WTC11 (cell line): Measurements from ENCODE around the gene WFS1. TPM values are rescaled to one million over a fixed set of nuclear protein-coding genes. Genes with fewer than 3 reads are reported as not detected.

Experiments used
- ATAC-seq: fragments of 200-7000 bp; cut with Tn5 transposase; 2 replicates; pipeline ENCODE4 v1.10.0; 2021; ENCODE audit warnings: mild to moderate bottlenecking, moderate library complexity
- CTCF ChIA-PET: fragments of 300-600 bp; sonication (Branson Sonifier 250); formaldehyde crosslinking; loops from one replicate; lab custom pipeline; 2021; ENCODE audit warnings: antibody characterized with exemption; lab: Charles Lee
- POLR2A ChIA-PET: fragments of 350-600 bp; sonication (Branson Sonifier 250); formaldehyde crosslinking; loops from one replicate; lab custom pipeline; 2021; ENCODE audit warnings: antibody characterized with exemption; lab: Charles Lee
- DNase-seq: peaks from one replicate; pipeline ENCODE4 v3.0.0; 2021; ENCODE audit warnings: low spot score
- H3K27ac Mint-ChIP-seq: 2 replicates; pipeline ENCODE4 v1.8.0; 2021; ENCODE audit warnings: mixed read lengths
- H3K27me3 Mint-ChIP-seq: 2 replicates; pipeline ENCODE4 v1.8.0; 2021; ENCODE audit warnings: low read depth, mild to moderate bottlenecking, moderate library complexity, mixed read lengths
- H3K36me3 Mint-ChIP-seq: 2 replicates; pipeline ENCODE4 v1.8.0; 2021; ENCODE audit warnings: mixed read lengths
- H3K4me1 Mint-ChIP-seq: 2 replicates; pipeline ENCODE4 v1.8.0; 2022; ENCODE audit warnings: mixed read lengths
- H3K4me3 Mint-ChIP-seq: 2 replicates; pipeline ENCODE4 v1.8.0; 2021; ENCODE audit warnings: mild to moderate bottlenecking, moderate library complexity, mixed read lengths
- H3K9me3 Mint-ChIP-seq: 2 replicates; pipeline ENCODE4 v1.8.0; 2021; ENCODE audit warnings: mixed read lengths
- CREB1 ChIP-seq: sonication (generic); formaldehyde crosslinking; IDR thresholded peaks from 2 replicates; pipeline ENCODE4 v1.8.0; 2023; ENCODE audit warnings: mild to moderate bottlenecking, missing genetic modification reagents
- E2F5 ChIP-seq: sonication (generic); formaldehyde crosslinking; IDR thresholded peaks from 2 replicates; pipeline ENCODE4 v1.8.1; 2022; ENCODE audit warnings: mild to moderate bottlenecking, moderate library complexity, missing genetic modification reagents
- ESRRA ChIP-seq: sonication (generic); formaldehyde crosslinking; IDR thresholded peaks from 2 replicates; pipeline ENCODE4 v1.8.1; 2022; ENCODE audit warnings: mild to moderate bottlenecking, missing genetic modification reagents, borderline replicate concordance
- ETV6 ChIP-seq: sonication (generic); formaldehyde crosslinking; IDR thresholded peaks from 2 replicates; pipeline ENCODE4 v1.8.1; 2022; ENCODE audit warnings: mild to moderate bottlenecking, missing genetic modification reagents
- GABPB1 ChIP-seq: sonication (generic); formaldehyde crosslinking; IDR thresholded peaks from 2 replicates; pipeline ENCODE4 v1.8.1; 2023; ENCODE audit warnings: mild to moderate bottlenecking, missing genetic modification reagents
- GTF2I ChIP-seq: fragments of 250-450 bp; sonication (Bioruptor Pico); conservative IDR thresholded peaks from 2 replicates; pipeline ENCODE4 v1.4.0; 2021; ENCODE audit warnings: mild to moderate bottlenecking
- MAX ChIP-seq: sonication (generic); formaldehyde crosslinking; IDR thresholded peaks from 2 replicates; pipeline ENCODE4 v1.8.0; 2022; ENCODE audit warnings: mild to moderate bottlenecking, missing genetic modification reagents
- NR1H2 ChIP-seq: sonication (generic); formaldehyde crosslinking; IDR thresholded peaks from 2 replicates; pipeline ENCODE4 v1.9.0; 2021; ENCODE audit warnings: mild to moderate bottlenecking, moderate library complexity, missing genetic modification reagents
- NR2C2 ChIP-seq: sonication (generic); formaldehyde crosslinking; IDR thresholded peaks from 2 replicates; pipeline ENCODE4 v1.8.0; 2022; ENCODE audit warnings: mild to moderate bottlenecking, missing genetic modification reagents
- SOX15 ChIP-seq: fragments of 250-450 bp; sonication (Bioruptor Pico); IDR thresholded peaks from 2 replicates; pipeline ENCODE4 v1.9.0; 2021; ENCODE audit warnings: mild to moderate bottlenecking
- ZBTB21 ChIP-seq: sonication (generic); formaldehyde crosslinking; IDR thresholded peaks from 2 replicates; pipeline ENCODE4 v1.8.1; 2023; ENCODE audit warnings: mild to moderate bottlenecking, missing genetic modification reagents, borderline replicate concordance
- ZNF138 ChIP-seq: sonication (generic); formaldehyde crosslinking; conservative IDR thresholded peaks from 2 replicates; pipeline ENCODE4 v1.8.1; 2022; ENCODE audit warnings: mild to moderate bottlenecking, moderate library complexity, missing genetic modification reagents
- total RNA-seq: library from RNA; stranded (reverse); gene quantifications from 3 replicates; pipeline ENCODE4 v1.2.3, GENCODE V29; 2021
- TF ChIP-seq, protein P1 (sequence below): sonication (generic); formaldehyde crosslinking; IDR thresholded peaks from 2 replicates; pipeline ENCODE4 v1.8.0; 2023; ENCODE audit warnings: missing genetic modification reagents, mild to moderate bottlenecking, borderline replicate concordance
- TF ChIP-seq, protein P2 (sequence below): sonication (generic); formaldehyde crosslinking; IDR thresholded peaks from 2 replicates; pipeline ENCODE4 v1.8.1; 2022; ENCODE audit warnings: low read depth, mild to moderate bottlenecking, moderate library complexity, missing genetic modification reagents, borderline replicate concordance
- TF ChIP-seq, protein P3 (sequence below): sonication (generic); formaldehyde crosslinking; IDR thresholded peaks from 2 replicates; pipeline ENCODE4 v1.8.0; 2023; ENCODE audit warnings: missing genetic modification reagents
- TF ChIP-seq, protein P4 (sequence below): sonication (generic); formaldehyde crosslinking; IDR thresholded peaks from 2 replicates; pipeline ENCODE4 v1.8.0; 2022; ENCODE audit warnings: mild to moderate bottlenecking, missing genetic modification reagents

The WFS1 gene
- total RNA-seq, 1 experiment from 2014 or later, result 34.7 TPM

- TF ChIP-seq, protein P1, sequence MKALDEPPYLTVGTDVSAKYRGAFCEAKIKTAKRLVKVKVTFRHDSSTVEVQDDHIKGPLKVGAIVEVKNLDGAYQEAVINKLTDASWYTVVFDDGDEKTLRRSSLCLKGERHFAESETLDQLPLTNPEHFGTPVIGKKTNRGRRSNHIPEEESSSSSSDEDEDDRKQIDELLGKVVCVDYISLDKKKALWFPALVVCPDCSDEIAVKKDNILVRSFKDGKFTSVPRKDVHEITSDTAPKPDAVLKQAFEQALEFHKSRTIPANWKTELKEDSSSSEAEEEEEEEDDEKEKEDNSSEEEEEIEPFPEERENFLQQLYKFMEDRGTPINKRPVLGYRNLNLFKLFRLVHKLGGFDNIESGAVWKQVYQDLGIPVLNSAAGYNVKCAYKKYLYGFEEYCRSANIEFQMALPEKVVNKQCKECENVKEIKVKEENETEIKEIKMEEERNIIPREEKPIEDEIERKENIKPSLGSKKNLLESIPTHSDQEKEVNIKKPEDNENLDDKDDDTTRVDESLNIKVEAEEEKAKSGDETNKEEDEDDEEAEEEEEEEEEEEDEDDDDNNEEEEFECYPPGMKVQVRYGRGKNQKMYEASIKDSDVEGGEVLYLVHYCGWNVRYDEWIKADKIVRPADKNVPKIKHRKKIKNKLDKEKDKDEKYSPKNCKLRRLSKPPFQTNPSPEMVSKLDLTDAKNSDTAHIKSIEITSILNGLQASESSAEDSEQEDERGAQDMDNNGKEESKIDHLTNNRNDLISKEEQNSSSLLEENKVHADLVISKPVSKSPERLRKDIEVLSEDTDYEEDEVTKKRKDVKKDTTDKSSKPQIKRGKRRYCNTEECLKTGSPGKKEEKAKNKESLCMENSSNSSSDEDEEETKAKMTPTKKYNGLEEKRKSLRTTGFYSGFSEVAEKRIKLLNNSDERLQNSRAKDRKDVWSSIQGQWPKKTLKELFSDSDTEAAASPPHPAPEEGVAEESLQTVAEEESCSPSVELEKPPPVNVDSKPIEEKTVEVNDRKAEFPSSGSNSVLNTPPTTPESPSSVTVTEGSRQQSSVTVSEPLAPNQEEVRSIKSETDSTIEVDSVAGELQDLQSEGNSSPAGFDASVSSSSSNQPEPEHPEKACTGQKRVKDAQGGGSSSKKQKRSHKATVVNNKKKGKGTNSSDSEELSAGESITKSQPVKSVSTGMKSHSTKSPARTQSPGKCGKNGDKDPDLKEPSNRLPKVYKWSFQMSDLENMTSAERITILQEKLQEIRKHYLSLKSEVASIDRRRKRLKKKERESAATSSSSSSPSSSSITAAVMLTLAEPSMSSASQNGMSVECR (CRISPR knock-in tag), result no peak
- TF ChIP-seq E2F5, result no peak
Observed at GRCh38 chr4:6295495-6295894, 25.8 kb downstream of the WFS1 start (continued).

DNA sequence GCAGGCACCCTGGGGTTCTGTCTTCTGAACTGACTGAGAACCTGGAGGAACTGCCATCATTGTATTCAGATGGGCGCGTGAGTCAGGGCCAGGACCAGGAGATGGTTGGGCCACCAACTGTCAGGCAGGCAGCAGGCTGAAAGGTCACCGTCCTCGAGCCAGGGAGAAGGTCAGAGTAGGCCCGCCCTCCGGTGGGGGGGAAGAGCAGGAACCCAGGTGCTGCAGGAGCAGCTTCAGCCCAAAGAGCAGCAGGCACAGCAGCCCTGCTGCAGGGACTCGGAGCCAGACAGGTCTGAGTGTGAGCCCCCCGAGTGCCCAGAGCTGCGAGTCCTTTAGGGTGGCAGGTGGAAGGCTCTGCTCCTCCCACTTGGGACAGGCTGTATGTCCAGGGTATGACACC, 26.4 kb downstream of the WFS1 start:
- DNase-seq (no peak), ATAC-seq (no peak)
- Mint-ChIP-seq H3K36me3 (peaks cover 15% of the 10 kb centered on the region), H3K27me3 (no peaks in the 10 kb centered on the region), H3K4me3 (no peak overlapping the region), H3K4me1 (no peaks in the 10 kb centered on the region), H3K9me3 (no peaks in the 10 kb centered on the region), H3K27ac (no peak overlapping the region)
- ChIA-PET CTCF (interaction anchor here (1.3 to 1.4 kb wide), 2 partner anchors 31 to 45 kb away, joined by 3 to 4 read pairs; no protein-coding TSS in a partner anchor), POLR2A (no interaction called here)
- TF ChIP-seq ETV6 (CRISPR knock-in tag) (no peak), NR1H2 (CRISPR knock-in tag) (no peak), MAX (CRISPR knock-in tag) (no peak), GABPB1 (CRISPR knock-in tag) (no peak), SOX15 (CRISPR knock-in tag) (no peak), NR2C2 (CRISPR knock-in tag) (no peak), GTF2I (CRISPR knock-in tag) (no peak), CREB1 (CRISPR knock-in tag) (no peak)
- TF ChIP-seq, protein P2, sequence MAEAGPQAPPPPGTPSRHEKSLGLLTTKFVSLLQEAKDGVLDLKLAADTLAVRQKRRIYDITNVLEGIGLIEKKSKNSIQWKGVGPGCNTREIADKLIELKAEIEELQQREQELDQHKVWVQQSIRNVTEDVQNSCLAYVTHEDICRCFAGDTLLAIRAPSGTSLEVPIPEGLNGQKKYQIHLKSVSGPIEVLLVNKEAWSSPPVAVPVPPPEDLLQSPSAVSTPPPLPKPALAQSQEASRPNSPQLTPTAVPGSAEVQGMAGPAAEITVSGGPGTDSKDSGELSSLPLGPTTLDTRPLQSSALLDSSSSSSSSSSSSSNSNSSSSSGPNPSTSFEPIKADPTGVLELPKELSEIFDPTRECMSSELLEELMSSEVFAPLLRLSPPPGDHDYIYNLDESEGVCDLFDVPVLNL (CRISPR knock-in tag), result no peak

DNA sequence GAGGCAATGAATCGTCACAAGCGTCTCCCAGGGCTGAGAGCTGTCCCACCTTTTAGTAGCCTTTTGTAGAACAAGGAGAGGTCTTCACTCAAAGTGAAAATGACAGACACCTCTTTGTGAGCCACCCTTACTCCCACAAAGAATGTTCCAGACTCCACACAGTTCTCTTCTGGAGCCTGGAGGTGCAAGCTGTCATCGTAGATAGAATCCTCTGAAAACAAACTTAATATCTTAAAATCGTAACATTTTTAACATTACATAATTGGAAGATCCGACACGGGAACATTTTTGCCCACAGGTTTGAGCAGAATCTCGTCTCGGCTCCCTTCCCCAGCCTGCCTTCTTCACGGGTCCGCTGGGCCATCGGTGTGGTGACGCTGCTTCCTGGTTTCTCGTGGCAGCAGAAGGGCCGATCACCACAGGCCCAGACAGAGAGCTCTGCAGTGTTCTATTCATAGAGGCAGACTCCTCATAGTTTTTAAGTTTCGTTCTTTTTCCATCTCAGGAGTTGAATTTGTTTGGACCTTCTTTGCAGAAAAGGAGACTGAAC, 27.7 kb downstream of the WFS1 start:
- Mint-ChIP-seq H3K9me3 (no peaks in the 10 kb centered on the region), H3K4me1 (no peaks in the 10 kb centered on the region), H3K4me3 (no peak overlapping the region), H3K36me3 (peaks cover 25% of the 10 kb centered on the region), H3K27ac (no peak overlapping the region), H3K27me3 (no peaks in the 10 kb centered on the region)
- ChIA-PET POLR2A (no interaction called here), CTCF (interaction anchor here (1.0 to 1.4 kb wide), 3 partner anchors 11 to 47 kb away, joined by 3 to 6 read pairs (median 4); no protein-coding TSS in a partner anchor)
- TF ChIP-seq, protein P3, sequence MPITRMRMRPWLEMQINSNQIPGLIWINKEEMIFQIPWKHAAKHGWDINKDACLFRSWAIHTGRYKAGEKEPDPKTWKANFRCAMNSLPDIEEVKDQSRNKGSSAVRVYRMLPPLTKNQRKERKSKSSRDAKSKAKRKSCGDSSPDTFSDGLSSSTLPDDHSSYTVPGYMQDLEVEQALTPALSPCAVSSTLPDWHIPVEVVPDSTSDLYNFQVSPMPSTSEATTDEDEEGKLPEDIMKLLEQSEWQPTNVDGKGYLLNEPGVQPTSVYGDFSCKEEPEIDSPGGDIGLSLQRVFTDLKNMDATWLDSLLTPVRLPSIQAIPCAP (CRISPR knock-in tag), result no peak
- TF ChIP-seq, protein P1 (CRISPR knock-in tag), result no peak
- TF ChIP-seq, protein P4, sequence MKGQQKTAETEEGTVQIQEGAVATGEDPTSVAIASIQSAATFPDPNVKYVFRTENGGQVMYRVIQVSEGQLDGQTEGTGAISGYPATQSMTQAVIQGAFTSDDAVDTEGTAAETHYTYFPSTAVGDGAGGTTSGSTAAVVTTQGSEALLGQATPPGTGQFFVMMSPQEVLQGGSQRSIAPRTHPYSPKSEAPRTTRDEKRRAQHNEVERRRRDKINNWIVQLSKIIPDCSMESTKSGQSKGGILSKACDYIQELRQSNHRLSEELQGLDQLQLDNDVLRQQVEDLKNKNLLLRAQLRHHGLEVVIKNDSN (CRISPR knock-in tag), result no peak
- TF ChIP-seq ESRRA (CRISPR knock-in tag) (no peak), ZBTB21 (CRISPR knock-in tag) (no peak), ZNF138 (CRISPR knock-in tag) (no peak)
- DNase-seq (no peak), ATAC-seq (no peak)
